Measurements from ENCODE around the gene FAM181A. TPM values are rescaled to one million over a fixed set of nuclear protein-coding genes. Genes with fewer than 3 reads are reported as not detected.

Gene FAM181A
- polyA plus RNA-seq, 1 donor from 2014 or later = 0.43 TPM

DNA sequence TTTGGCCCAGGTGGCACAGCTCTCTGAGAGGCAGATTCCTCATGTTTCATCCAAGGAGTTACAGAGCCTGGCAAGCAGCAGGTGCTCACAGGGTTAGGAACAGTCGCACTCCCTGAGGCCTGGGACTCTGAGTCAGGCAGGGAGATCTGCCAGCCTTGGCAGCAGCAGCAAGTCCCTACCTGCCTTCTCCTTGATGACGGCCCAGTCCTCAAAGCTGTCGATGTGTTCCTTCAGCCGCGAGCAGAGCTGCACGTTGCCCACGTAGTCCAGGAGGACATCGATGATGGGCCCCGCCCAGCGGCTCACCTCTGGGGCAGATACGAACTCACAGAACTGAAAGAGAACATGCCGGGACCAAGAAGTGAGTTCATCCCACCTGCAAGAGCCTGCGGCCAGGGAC lies 10.4 kb downstream of the FAM181A start:
- Histone ChIP-seq H3K4me2 (ENCODE audit: low read length) (no peak overlapping the region), H4K20me1 (ENCODE audit: insufficient read depth) (no peaks in the 10 kb centered on the region), H2AFZ (ENCODE audit: low read depth, low read length) (no peak overlapping the region), H3K27me3 (ENCODE audit: insufficient read depth, low read depth, low read length) (peaks cover 20% of the 10 kb centered on the region), H3K9me3 (ENCODE audit: low read length) (no peaks in the 10 kb centered on the region), H3K9ac (ENCODE audit: low read length) (no peak overlapping the region), H3K27ac (ENCODE audit: low read length) (no peak overlapping the region), H3K36me3 (ENCODE audit: insufficient read depth, low read length) (no peaks in the 10 kb centered on the region), H3K4me3 (ENCODE audit: low read length) (no peak overlapping the region), H3F3A (ENCODE audit: insufficient read depth, low read length, poor library complexity, severe bottlenecking) (no peaks in the 10 kb centered on the region), H3K9me2 (ENCODE audit: insufficient read depth, low read length) (no peaks in the 10 kb centered on the region), H3K79me2 (replicated peaks; ENCODE audit: insufficient read depth, low read length) (no peaks in the 10 kb centered on the region)
- TF ChIP-seq RAD21 (conservative IDR thresholded peaks at IDR 0.05) (no peak), EP300 (conservative IDR thresholded peaks at IDR 0.05; ENCODE audit: poor library complexity, severe bottlenecking) (no peak), EZH2 (IDR thresholded peaks at IDR 0.05; ENCODE audit: borderline replicate concordance, insufficient read depth, low read length, poor library complexity, severe bottlenecking) (no peak), MXI1 (conservative IDR thresholded peaks at IDR 0.05; ENCODE audit: poor library complexity, severe bottlenecking) (no peak), POLR2AphosphoS5 (IDR thresholded peaks at IDR 0.05) (no peak), SMC3 (conservative IDR thresholded peaks at IDR 0.05; ENCODE audit: poor library complexity) (no peak)
- TF ChIP-seq, protein P1, sequence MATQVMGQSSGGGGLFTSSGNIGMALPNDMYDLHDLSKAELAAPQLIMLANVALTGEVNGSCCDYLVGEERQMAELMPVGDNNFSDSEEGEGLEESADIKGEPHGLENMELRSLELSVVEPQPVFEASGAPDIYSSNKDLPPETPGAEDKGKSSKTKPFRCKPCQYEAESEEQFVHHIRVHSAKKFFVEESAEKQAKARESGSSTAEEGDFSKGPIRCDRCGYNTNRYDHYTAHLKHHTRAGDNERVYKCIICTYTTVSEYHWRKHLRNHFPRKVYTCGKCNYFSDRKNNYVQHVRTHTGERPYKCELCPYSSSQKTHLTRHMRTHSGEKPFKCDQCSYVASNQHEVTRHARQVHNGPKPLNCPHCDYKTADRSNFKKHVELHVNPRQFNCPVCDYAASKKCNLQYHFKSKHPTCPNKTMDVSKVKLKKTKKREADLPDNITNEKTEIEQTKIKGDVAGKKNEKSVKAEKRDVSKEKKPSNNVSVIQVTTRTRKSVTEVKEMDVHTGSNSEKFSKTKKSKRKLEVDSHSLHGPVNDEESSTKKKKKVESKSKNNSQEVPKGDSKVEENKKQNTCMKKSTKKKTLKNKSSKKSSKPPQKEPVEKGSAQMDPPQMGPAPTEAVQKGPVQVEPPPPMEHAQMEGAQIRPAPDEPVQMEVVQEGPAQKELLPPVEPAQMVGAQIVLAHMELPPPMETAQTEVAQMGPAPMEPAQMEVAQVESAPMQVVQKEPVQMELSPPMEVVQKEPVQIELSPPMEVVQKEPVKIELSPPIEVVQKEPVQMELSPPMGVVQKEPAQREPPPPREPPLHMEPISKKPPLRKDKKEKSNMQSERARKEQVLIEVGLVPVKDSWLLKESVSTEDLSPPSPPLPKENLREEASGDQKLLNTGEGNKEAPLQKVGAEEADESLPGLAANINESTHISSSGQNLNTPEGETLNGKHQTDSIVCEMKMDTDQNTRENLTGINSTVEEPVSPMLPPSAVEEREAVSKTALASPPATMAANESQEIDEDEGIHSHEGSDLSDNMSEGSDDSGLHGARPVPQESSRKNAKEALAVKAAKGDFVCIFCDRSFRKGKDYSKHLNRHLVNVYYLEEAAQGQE (IDR thresholded peaks at IDR 0.05; ENCODE audit: borderline replicate concordance) = no peak
- TF ChIP-seq, protein P2, sequence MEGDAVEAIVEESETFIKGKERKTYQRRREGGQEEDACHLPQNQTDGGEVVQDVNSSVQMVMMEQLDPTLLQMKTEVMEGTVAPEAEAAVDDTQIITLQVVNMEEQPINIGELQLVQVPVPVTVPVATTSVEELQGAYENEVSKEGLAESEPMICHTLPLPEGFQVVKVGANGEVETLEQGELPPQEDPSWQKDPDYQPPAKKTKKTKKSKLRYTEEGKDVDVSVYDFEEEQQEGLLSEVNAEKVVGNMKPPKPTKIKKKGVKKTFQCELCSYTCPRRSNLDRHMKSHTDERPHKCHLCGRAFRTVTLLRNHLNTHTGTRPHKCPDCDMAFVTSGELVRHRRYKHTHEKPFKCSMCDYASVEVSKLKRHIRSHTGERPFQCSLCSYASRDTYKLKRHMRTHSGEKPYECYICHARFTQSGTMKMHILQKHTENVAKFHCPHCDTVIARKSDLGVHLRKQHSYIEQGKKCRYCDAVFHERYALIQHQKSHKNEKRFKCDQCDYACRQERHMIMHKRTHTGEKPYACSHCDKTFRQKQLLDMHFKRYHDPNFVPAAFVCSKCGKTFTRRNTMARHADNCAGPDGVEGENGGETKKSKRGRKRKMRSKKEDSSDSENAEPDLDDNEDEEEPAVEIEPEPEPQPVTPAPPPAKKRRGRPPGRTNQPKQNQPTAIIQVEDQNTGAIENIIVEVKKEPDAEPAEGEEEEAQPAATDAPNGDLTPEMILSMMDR (IDR thresholded peaks at IDR 0.05; ENCODE audit: poor library complexity, severe bottlenecking) = no peak

DNA sequence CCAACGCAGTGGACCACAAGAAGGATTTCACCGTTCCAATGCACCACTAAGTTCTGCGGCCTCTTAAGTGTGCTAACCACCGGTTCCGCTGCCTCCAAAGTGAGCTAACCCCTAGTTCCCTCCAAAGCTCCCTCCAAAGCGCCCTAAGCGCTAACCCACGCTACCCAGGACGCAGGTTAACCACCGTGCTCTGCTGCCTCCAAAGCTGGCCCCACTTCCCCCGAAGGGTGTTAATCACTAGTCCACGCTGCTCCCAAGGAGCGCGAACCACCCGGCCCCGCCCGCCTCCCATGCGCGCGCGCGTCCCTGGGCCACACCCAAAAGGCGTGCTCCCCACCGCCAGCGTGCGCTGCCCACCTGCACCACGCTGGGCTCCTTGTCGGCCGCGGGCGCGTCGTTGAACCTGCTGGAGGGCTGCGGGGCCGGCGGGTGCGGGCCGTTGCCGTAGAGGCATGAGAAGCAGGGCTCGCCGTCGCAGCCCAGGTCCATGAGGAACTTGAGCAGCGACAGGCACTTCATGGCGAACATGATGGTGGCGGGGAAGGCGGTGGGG lies 11.7 kb downstream of the FAM181A start:
- no peak for TF ChIP-seq RAD21 (conservative IDR thresholded peaks at IDR 0.05)
- no peak for TF ChIP-seq EP300 (conservative IDR thresholded peaks at IDR 0.05; ENCODE audit: poor library complexity, severe bottlenecking)
- TF ChIP-seq POLR2AphosphoS5 (IDR thresholded peaks at IDR 0.05) = no peak
- TF ChIP-seq TAF1 (IDR thresholded peaks at IDR 0.05; ENCODE audit: low read depth) = no peak
- no peak for TF ChIP-seq EZH2 (IDR thresholded peaks at IDR 0.05; ENCODE audit: borderline replicate concordance, insufficient read depth, low read length, poor library complexity, severe bottlenecking)
- TF ChIP-seq, protein P1 (IDR thresholded peaks at IDR 0.05; ENCODE audit: borderline replicate concordance) = no peak
- TF ChIP-seq, protein P2 (IDR thresholded peaks at IDR 0.05; ENCODE audit: poor library complexity, severe bottlenecking) = no peak
- TF ChIP-seq SMC3 (conservative IDR thresholded peaks at IDR 0.05; ENCODE audit: poor library complexity) = no peak
- no peak for TF ChIP-seq MXI1 (conservative IDR thresholded peaks at IDR 0.05; ENCODE audit: poor library complexity, severe bottlenecking)
- no peak overlapping the region for H3K4me2 ChIP-seq (ENCODE audit: low read length)
- no peaks in the 10 kb centered on the region for H3K79me2 ChIP-seq (replicated peaks; ENCODE audit: insufficient read depth, low read length)
- no peaks in the 10 kb centered on the region for H3K36me3 ChIP-seq (ENCODE audit: insufficient read depth, low read length)
- no peak overlapping the region for H3K9ac ChIP-seq (ENCODE audit: low read length)
- H3K4me3 ChIP-seq (ENCODE audit: low read length) = peak overlapping the region; percentile 67
- peak overlapping the region; percentile 8 for H2AFZ ChIP-seq (ENCODE audit: low read depth, low read length)
- peaks cover 20% of the 10 kb centered on the region for H3K27me3 ChIP-seq (ENCODE audit: insufficient read depth, low read depth, low read length)
- H4K20me1 ChIP-seq (ENCODE audit: insufficient read depth) = no peaks in the 10 kb centered on the region
- no peak overlapping the region for H3K27ac ChIP-seq (ENCODE audit: low read length)
- no peaks in the 10 kb centered on the region for H3K9me3 ChIP-seq (ENCODE audit: low read length)
- H3F3A ChIP-seq (ENCODE audit: insufficient read depth, low read length, poor library complexity, severe bottlenecking) = no peaks in the 10 kb centered on the region
- no peaks in the 10 kb centered on the region for H3K9me2 ChIP-seq (ENCODE audit: insufficient read depth, low read length)
